Tibial nerve (tissue), 4 donors: ENCODE data around the gene ST14. TPM values are rescaled to one million over a fixed set of nuclear protein-coding genes. Genes with fewer than 3 reads are reported as not detected.

Experiments used
- DNase-seq, 2 donors: peaks; one replicate each; pipeline ENCODE4 v3.0.0-alpha.2; 2019; ENCODE audit warnings: low spot score in 2 of 2
- H3K27ac ChIP-seq, 4 donors: fragments of 200-600 bp; sonication (generic) in 3 of 4; one replicate each; pipeline ENCODE4 v1.5.1; 2017 to 2019; ENCODE audit warnings: mild to moderate bottlenecking in 1 of 4
- H3K27me3 ChIP-seq, 2 donors: fragments of 200-600 bp; sonication (generic) in 1 of 2; one replicate each; pipeline versions ENCODE4 v1.5.1 to v1.6.0; 2017 to 2019
- H3K36me3 ChIP-seq, 3 donors: fragments of 200-600 bp; sonication (generic); one replicate each; pipeline ENCODE4 v1.5.1; 2018 to 2019
- H3K4me1 ChIP-seq, 4 donors: fragments of 200-600 bp; sonication (generic) in 3 of 4; one replicate each; pipeline ENCODE4 v1.5.1; 2017 to 2019
- H3K4me3 ChIP-seq, 4 donors: fragments of 200-600 bp; sonication (generic) in 3 of 4; one replicate each; pipeline ENCODE4 v1.5.1; 2017 to 2019; ENCODE audit warnings: mild to moderate bottlenecking in 1 of 4, moderate library complexity in 1 of 4
- H3K9me3 ChIP-seq, 4 donors: fragments of 200-600 bp; sonication (generic) in 3 of 4; one replicate each; pipeline ENCODE4 v1.5.1; 2017 to 2019
- EP300 ChIP-seq, 2 donors: sonication (generic); formaldehyde crosslinking; IDR thresholded peaks; one replicate each; pipeline ENCODE4 v1.6.1; 2017; ENCODE audit warnings: antibody characterized with exemption in 2 of 2, mild to moderate bottlenecking in 1 of 2
- POLR2A ChIP-seq, 2 donors: fragments of 450-650 bp; IDR thresholded peaks; one replicate each; pipeline ENCODE4 v1.6.1; 2017; ENCODE audit warnings: antibody characterized with exemption in 2 of 2, mild to moderate bottlenecking in 2 of 2, moderate library complexity in 2 of 2
- WGBS, 2 donors: methylation state at CpG; one replicate each; pipeline ENCODE4 v1.1.5; 2018; 5-methylcytosine and 5-hydroxymethylcytosine counted together
- total RNA-seq, 4 donors: library from RNA; depleted of rRNA; stranded (reverse); fragments of >200 nt; gene quantifications; one replicate each; pipeline ENCODE4 v1.1.0, GENCODE V29; 2016
- TF ChIP-seq, protein P1 (sequence below), 5 experiments: fragments of 200-600 bp in 3 of 5; fragments of 450-650 bp in 2 of 5; sonication (generic) in 3 of 5; IDR thresholded peaks; one replicate each; pipeline ENCODE4 v1.5.1; 2016 to 2019; ENCODE audit warnings: antibody characterized with exemption in 5 of 5, mild to moderate bottlenecking in 3 of 5, moderate library complexity in 2 of 5

The ST14 gene
- total RNA-seq, 4 donors from 2014 or later, result 1.5 to 10.8 (median 2.6) TPM

DNA sequence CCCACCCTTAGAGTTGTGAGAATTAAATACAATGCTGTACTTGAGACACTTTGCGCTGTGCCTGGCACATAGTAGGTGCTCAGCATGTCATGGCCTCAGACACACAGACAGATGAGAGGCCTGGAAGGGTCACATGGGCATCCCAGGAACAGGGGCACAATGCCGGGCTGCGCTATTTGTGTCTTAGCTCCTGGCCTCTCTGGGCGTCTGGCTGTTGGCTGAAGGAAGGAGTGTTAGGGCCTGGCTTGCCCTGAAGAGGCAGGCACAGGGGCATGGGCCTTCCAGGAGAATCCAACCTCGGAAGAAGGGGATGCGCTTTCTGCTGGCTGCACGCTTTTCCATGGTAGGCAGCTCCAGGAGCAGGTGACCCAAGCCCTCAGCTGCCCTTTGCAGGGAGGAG is 41.4 kb downstream of the ST14 start:
- 90 to 93% methylated on average over 5 to 7 of the region's 7 CpGs for WGBS, 2 donors
- TF ChIP-seq EP300 (IDR thresholded peaks at IDR 0.05) (no peak), POLR2A (IDR thresholded peaks at IDR 0.05) (no peak)
- TF ChIP-seq, protein P1, sequence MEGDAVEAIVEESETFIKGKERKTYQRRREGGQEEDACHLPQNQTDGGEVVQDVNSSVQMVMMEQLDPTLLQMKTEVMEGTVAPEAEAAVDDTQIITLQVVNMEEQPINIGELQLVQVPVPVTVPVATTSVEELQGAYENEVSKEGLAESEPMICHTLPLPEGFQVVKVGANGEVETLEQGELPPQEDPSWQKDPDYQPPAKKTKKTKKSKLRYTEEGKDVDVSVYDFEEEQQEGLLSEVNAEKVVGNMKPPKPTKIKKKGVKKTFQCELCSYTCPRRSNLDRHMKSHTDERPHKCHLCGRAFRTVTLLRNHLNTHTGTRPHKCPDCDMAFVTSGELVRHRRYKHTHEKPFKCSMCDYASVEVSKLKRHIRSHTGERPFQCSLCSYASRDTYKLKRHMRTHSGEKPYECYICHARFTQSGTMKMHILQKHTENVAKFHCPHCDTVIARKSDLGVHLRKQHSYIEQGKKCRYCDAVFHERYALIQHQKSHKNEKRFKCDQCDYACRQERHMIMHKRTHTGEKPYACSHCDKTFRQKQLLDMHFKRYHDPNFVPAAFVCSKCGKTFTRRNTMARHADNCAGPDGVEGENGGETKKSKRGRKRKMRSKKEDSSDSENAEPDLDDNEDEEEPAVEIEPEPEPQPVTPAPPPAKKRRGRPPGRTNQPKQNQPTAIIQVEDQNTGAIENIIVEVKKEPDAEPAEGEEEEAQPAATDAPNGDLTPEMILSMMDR (IDR thresholded peaks at IDR 0.05), result no peak

DNA sequence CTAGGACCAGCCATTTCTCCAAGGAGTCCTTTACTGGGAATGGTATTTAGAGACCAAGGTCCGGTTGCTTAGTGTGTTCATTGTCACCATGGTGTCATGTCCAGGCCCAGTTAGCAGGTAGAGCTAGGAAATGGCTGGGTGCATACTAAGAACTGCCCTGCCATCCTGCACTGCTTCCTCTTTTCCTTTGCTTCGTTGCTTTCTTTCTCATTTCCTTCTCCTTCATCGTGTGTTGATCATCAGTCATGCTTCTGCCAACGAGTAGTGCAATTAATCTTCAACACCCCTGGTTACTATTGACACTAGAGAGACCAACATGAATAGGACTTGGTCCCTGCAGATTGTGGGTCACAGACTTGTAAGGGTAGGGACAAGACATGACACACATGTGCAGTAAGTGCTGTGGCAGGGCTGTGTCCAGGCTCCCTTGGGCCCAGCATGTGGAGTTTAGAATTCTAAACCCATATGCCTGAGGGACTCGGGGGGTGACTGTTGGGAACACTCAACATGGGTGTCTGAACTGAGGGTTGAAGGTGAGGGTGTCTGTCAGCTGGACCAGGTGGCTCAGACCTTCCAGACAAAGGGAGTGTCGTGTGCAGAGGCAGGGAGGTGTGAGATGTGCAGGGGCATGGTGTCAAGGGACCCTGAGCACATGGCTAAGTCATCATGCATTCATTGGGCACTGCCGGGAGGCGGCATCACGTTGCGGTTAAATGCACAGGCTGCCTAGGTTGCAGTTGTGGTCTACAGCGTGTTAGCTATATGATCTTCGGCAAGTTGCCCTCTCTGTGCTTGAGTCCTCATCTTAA is 42.6 kb downstream of the ST14 start:
- Histone ChIP-seq H3K4me1 (no peaks in the 10 kb centered on the region), H3K27me3 (no peaks in the 10 kb centered on the region), H3K36me3 (no peaks in the 10 kb centered on the region), H3K4me3 (no peak overlapping the region), H3K9me3 (no peaks in the 10 kb centered on the region), H3K27ac (no peak overlapping the region)
- TF ChIP-seq POLR2A (IDR thresholded peaks at IDR 0.05), result no peak
- no peak for TF ChIP-seq EP300 (IDR thresholded peaks at IDR 0.05)
- TF ChIP-seq, protein P1 (IDR thresholded peaks at IDR 0.05), result no peak
- 84 to 88% methylated on average over 12 of the region's 12 CpGs for WGBS, 2 donors
- DNase-seq, result no peak

More for the DNA sequence above, 41.4 kb downstream of the ST14 start:
- no peak overlapping the region for H3K27ac ChIP-seq
- H3K4me3 ChIP-seq, result no peak overlapping the region
- no peaks in the 10 kb centered on the region for H3K4me1 ChIP-seq
- no peaks in the 10 kb centered on the region for H3K36me3 ChIP-seq
- H3K27me3 ChIP-seq, result no peaks in the 10 kb centered on the region
- DNase-seq, result no peak
- no peaks in the 10 kb centered on the region for H3K9me3 ChIP-seq

DNA sequence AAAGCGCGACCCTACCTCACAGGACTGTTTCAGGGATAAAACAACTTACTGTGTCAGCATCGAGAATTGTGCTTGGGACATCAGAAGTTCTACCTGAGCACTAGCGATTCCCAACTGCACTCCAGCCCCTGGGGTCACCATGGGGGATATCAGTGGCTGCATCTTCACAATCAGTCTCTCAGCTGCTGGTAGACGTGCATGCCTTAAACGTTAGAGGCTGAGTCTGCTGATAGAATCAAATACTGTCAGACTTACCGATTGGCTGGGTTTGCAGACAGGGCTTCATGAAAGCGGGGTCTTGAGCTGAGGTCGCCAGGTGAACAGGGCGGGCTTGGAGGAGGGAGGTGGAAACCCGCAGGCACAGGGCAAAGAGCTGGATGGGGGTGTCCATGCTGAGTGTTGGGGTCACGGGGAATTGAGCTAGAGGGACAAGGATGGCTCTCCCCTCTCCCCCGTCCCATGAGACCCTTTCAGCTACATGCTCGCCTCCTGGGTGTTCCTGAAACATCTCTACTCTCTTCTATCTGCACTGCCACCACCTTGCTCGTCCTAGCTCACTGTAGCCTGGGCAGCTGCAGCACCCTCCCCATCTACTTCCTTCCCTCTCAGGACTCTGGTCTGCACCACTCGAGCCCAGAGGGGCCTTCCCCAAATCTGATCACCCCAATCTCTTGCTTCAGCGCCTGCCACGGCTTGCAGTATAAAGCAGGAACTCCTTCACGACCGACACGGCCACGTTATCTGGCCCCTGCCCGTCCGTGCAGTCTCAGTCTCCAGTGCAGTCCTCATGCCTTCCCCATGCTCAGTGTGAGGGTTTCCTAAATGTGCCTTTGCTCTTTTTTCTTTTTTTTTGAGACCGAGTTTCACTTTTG is 43.5 kb downstream of the ST14 start:
- H3K27me3 ChIP-seq, result no peaks in the 10 kb centered on the region
- WGBS, 2 donors, result 84 to 90% methylated on average over 25 of the region's 25 CpGs
- H3K27ac ChIP-seq, result no peak overlapping the region

DNA sequence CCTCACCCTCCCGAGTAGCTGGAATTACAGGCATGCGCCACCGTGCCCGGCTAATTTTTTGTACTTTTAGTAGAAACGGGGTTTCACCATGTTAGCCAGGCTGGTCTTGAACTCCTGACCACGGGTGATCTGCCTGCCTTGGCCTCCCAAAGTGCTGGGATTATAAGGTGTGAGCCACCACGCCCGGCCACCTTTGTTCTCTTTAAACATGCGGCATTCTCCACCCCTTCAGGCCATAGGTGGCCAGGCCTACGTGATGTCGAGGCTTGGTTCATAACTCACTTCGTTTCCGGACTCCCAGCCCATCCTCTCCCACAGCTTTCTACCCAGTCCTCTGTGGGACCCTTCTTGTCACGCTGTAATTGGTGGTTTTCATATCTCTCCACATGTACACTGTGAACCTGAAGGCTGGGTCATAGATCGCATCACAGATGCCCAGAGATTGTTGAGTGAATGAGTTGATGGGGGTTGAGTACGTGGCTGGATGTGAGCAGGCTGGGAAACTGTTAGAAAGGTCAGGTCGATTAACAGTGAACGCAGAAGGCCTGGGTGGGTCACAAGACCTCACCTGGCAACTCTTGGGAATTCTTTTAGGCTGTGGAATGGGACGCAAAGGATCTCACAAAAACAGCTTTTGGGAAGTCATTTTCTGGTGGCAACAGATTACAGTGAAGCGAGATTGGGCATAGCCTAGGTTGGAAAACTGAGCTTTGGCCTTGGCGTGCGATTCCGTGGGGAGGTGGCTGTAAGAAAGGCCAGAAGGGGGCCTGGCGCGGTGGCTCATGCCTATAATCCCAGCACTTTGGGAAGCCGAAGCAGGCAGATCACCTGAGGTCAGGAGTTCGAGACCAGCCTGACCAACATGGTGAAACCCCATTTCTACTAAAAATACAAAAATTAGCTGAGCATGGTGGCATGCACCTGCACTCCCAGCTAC is 44.5 kb downstream of the ST14 start:
- Histone ChIP-seq H3K27ac (no peak overlapping the region), H3K4me3 (no peak overlapping the region), H3K4me1 (no peaks in the 10 kb centered on the region), H3K36me3 (no peaks in the 10 kb centered on the region), H3K9me3 (no peaks in the 10 kb centered on the region), H3K27me3 (no peaks in the 10 kb centered on the region)
- DNase-seq, result no peak
- TF ChIP-seq, protein P1 (IDR thresholded peaks at IDR 0.05), result no peak
- no peak for TF ChIP-seq POLR2A (IDR thresholded peaks at IDR 0.05)
- TF ChIP-seq EP300 (IDR thresholded peaks at IDR 0.05), result no peak
- WGBS, 2 donors, result 92 to 94% methylated on average over 27 of the region's 27 CpGs

More for the DNA sequence above, 43.5 kb downstream of the ST14 start:
- TF ChIP-seq, protein P1 (IDR thresholded peaks at IDR 0.05), result no peak
- TF ChIP-seq POLR2A (IDR thresholded peaks at IDR 0.05) (no peak), EP300 (IDR thresholded peaks at IDR 0.05) (no peak)
- no peaks in the 10 kb centered on the region for H3K4me1 ChIP-seq
- H3K9me3 ChIP-seq, result no peaks in the 10 kb centered on the region
- DNase-seq, result no peak
- no peaks in the 10 kb centered on the region for H3K36me3 ChIP-seq
- no peak overlapping the region for H3K4me3 ChIP-seq
